Adrenal gland (tissue), 12 donors: Measurements from ENCODE around the gene SLC43A3. TPM values are rescaled to one million over a fixed set of nuclear protein-coding genes. Genes with fewer than 3 reads are reported as not detected.
A peak's percentile ranks its signal among the peaks of the same experiment; 100 is the strongest.
"Not testable (repeated sequence)": the region's sequence is repeated elsewhere in the genome, so short reads cannot be mapped to it uniquely, and the experiment has no call there.

ENCODE experiments used
- DNase-seq, 7 donors: peaks; one replicate each; pipeline ENCODE4 v3.0.0-alpha.2; 2019 to 2020
- H3K27ac ChIP-seq, 5 donors: fragments of 200-600 bp; sonication (generic) in 4 of 5; 1 replicate in 3 of 5; 2 replicates in 2 of 5; pipeline versions ENCODE4 v1.5.1 to v1.8.0; 2016 to 2020; ENCODE audit warnings: mild to moderate bottlenecking in 1 of 5
- H3K27me3 ChIP-seq: fragments of 200-600 bp; 2 replicates; pipeline ENCODE4 v1.8.0; 2021
- H3K36me3 ChIP-seq, 2 donors: fragments of 200-600 bp; replicated peaks in 1 of 2; 1 replicate in 1 of 2; 2 replicates in 1 of 2; pipeline versions ENCODE4 v1.5.1 to v1.8.0; 2018 to 2022
- H3K4me1 ChIP-seq, 2 donors: fragments of 200-600 bp; replicated peaks in 1 of 2; 1 replicate in 1 of 2; 2 replicates in 1 of 2; pipeline versions ENCODE4 v1.5.1 to v1.8.0; 2018 to 2021
- H3K4me3 ChIP-seq, 4 donors: fragments of 200-600 bp; sonication (generic) in 3 of 4; one replicate each; pipeline ENCODE4 v1.5.1; 2016 to 2018
- H3K9me3 ChIP-seq, 3 donors: fragments of 200-600 bp; sonication (generic) in 1 of 3; replicated peaks in 1 of 3; 1 replicate in 2 of 3; 2 replicates in 1 of 3; pipeline versions ENCODE4 v1.5.1 to v1.8.0; 2016 to 2021
- POLR2A ChIP-seq, 2 donors: fragments of 450-650 bp; IDR thresholded peaks; one replicate each; pipeline ENCODE4 v1.6.1; 2017; ENCODE audit warnings: antibody characterized with exemption in 2 of 2, mild to moderate bottlenecking in 2 of 2, moderate library complexity in 1 of 2
- WGBS, 4 donors: extraction: QIAGEN DNeasy Blood & Tissue Kit in 2 of 4; methylation state at CpG; one replicate each; pipeline versions ENCODE4 v1.1.5 to v1.1.7; 2013 to 2017; 5-methylcytosine and 5-hydroxymethylcytosine counted together
- intact Hi-C, 2 donors: fragments of 100-400 bp; cut with DNase I; formaldehyde crosslinking; loops; one replicate each; pipeline versions ENCODE4 v1.14.1 to v1.15.0; 2022 to 2023
- polyA plus RNA-seq, 3 donors: library from polyadenylated mRNA; stranded (reverse); fragments of 200-250 nt in 2 of 3; fragments of 350-450 nt in 1 of 3; fragmentation: Illumina TruSeq in 1 of 3; extraction: RNeasy Lipid Tissue Mini Kit (QIAGEN cat#74804) in 1 of 3; gene quantifications; one replicate each; pipeline ENCODE4 v1.2.3, GENCODE V29; 2013 to 2014
- total RNA-seq, 9 donors: library from RNA; depleted of rRNA in 4 of 9; stranded (reverse); fragments of >200 nt in 4 of 9; fragments of 120-200 nt in 1 of 9; fragmentation: NEBNext Ultra II Directional in 1 of 9; extraction: Animal tissue kit (Norgen Biotek cat#: 25700) in 1 of 9; gene quantifications; one replicate each; pipeline versions ENCODE4 v1.1.0 to v1.2.4, GENCODE V29; 2013 to 2023
- TF ChIP-seq, protein P1 (sequence below), 6 experiments: fragments of 450-650 bp in 4 of 6; fragments of 200-600 bp in 2 of 6; sonication (generic) in 1 of 6; IDR thresholded peaks; 1 replicate in 5 of 6; 2 replicates in 1 of 6; pipeline versions ENCODE4 v1.5.1 to v1.8.0; 2016 to 2021; ENCODE audit warnings: antibody characterized with exemption in 6 of 6, mild to moderate bottlenecking in 2 of 6, moderate library complexity in 1 of 6
- donor health status: healthy with polysubstance abuse.
- donor health status: Bipolar disorder and iron deficiency.
- donor health status: DM: yes; HTN: yes; CAD: no.
- donor health status: DM: no; HTN: no; CAD: no.
- donor health status: DM: no; HTN: no; CAD: no.
- donor health status: DM: yes; HTN: yes; CAD: no.

Gene SLC43A3
- total and polyA plus RNA-seq, 12 donors = 14.0 to 72.7 (median 27.3) TPM

DNA sequence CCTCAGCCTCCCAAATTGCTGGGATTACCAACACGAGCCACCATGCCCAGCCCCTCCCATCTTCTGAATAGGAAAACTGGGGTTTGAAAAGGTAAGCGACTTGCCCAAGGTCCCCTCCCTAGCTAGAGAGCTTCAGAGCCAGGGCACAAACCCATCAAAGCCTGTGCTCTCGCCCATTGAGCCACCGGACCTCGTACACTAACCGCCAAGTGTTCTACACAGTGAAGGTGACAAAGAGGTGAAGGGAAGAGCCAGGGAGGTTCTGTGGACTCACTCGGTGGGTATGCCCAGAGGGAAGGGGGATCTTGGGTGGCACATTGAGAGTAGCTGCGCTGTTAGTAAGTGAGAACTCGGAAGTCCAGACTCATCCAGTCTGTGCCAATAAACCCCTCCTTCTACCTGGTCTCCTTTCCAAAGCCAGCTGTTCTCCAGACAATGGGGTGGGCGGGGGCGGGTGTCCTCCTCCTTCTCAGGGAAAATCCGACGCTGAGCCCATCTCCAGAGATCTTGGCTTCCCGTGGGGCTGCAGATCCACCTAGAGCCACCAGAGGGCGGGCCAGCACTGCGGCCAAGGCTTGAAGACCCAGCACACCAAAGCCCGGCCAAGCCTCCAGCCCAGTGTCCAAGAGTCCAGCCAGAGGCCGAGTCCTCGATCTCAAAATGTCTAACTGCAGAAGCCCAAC is 30.2 kb upstream of the SLC43A3 start:
- Histone ChIP-seq H3K4me1 (peaks cover 19 to 32% of the 10 kb centered on the region in 2 donors), H3K9me3 (no peaks in the 10 kb centered on the region), H3K27me3 (peaks cover 26% of the 10 kb centered on the region), H3K27ac (no peak overlapping the region), H3K4me3 (no peak overlapping the region), H3K36me3 (no peaks in the 10 kb centered on the region)
- 5 to 10% (median 6%) methylated on average over 13 to 19 of the region's 19 CpGs for WGBS, 4 donors
- peak; percentile 88 to 96 (median 92) for DNase-seq
- TF ChIP-seq, protein P1, sequence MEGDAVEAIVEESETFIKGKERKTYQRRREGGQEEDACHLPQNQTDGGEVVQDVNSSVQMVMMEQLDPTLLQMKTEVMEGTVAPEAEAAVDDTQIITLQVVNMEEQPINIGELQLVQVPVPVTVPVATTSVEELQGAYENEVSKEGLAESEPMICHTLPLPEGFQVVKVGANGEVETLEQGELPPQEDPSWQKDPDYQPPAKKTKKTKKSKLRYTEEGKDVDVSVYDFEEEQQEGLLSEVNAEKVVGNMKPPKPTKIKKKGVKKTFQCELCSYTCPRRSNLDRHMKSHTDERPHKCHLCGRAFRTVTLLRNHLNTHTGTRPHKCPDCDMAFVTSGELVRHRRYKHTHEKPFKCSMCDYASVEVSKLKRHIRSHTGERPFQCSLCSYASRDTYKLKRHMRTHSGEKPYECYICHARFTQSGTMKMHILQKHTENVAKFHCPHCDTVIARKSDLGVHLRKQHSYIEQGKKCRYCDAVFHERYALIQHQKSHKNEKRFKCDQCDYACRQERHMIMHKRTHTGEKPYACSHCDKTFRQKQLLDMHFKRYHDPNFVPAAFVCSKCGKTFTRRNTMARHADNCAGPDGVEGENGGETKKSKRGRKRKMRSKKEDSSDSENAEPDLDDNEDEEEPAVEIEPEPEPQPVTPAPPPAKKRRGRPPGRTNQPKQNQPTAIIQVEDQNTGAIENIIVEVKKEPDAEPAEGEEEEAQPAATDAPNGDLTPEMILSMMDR (IDR thresholded peaks at IDR 0.05) = peak; percentile 91 to 100 (median 96)
- TF ChIP-seq POLR2A (IDR thresholded peaks at IDR 0.05) = no peak
- intact Hi-C loops = loop anchor here in 1 of 2 donors (10.0 kb wide), 1 partner anchor 112 kb away; no protein-coding TSS in a partner anchor

DNA sequence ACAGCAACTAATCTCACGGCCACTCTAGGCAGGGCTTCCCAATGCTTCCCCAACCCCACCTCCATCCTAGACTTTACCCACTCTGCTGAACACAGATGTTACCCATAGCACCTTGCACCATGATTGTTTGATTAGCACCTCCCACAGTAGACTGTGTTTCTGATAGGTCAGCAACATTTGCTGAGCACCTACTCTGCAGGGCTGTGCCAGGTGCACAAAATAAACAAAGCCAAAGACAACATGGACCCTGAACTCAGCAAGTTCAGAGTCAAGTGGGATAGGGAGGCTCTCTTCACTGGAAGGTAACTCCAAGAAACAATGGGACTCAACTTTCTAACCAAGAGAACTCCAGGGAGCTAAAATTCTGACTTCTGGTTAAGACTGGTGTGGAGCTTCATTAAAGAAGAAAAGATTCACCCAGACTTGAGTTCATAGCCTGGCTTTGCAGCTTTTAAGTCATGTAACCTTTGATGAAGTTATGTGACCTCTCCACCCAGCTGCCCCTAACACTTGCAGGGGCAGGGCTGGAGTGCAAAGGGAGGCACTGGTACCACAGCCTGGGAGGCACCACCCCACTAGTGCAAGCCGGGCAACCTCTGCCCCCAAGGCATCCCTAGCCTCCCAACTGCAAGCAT is 26.7 kb upstream of the SLC43A3 start:
- H3K36me3 ChIP-seq = no peaks in the 10 kb centered on the region
- 64 to 93% (median 83%) methylated on average over 1 to 2 of the region's 2 CpGs for WGBS, 4 donors
- no peak overlapping the region for H3K27ac ChIP-seq
- no peak for DNase-seq
- intact Hi-C loops = loop anchor here in 1 of 2 donors (10.0 kb wide), 1 partner anchor 109 kb away; no protein-coding TSS in a partner anchor
- H3K4me3 ChIP-seq = no peak overlapping the region
- no peaks in the 10 kb centered on the region for H3K9me3 ChIP-seq
- TF ChIP-seq POLR2A (IDR thresholded peaks at IDR 0.05) = no peak
- TF ChIP-seq, protein P1 (IDR thresholded peaks at IDR 0.05) = no peak
- H3K4me1 ChIP-seq = peaks cover 0 to 12% of the 10 kb centered on the region in 2 donors
- H3K27me3 ChIP-seq = peaks cover 5% of the 10 kb centered on the region

DNA sequence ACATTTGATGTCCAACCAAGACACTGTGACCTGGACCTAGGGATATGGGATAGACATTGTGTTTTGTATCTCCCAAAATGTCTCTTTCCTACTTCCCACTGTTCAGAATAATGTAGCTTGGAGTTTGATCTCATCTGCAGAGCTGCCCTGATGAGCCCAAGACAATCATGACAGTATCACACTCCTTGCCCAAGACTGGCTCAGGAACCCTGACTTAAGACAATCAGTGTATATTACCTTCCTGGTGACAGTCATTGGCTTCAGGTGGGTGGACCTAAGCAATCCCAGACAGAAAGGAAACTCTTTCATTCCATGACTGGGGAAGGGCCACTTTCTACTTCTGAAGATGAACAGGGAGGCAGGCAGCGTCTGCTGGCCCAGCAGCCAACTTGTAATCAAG is 19.1 kb upstream of the SLC43A3 start:
- H3K36me3 ChIP-seq = no peaks in the 10 kb centered on the region
- no peaks in the 10 kb centered on the region for H3K4me1 ChIP-seq
- no peak overlapping the region for H3K4me3 ChIP-seq
- H3K27me3 ChIP-seq = no peaks in the 10 kb centered on the region
- WGBS, 4 donors = 79 to 97% (median 97%) methylated on average over 1 of the region's 1 CpG; no CpG with 5 or more reads in 1 of the 4 donors
- no peaks in the 10 kb centered on the region for H3K9me3 ChIP-seq
- H3K27ac ChIP-seq = no peak overlapping the region
- no peak for DNase-seq
- intact Hi-C loops = no loop called here
- TF ChIP-seq POLR2A (IDR thresholded peaks at IDR 0.05) = no peak
- TF ChIP-seq, protein P1 (IDR thresholded peaks at IDR 0.05) = no peak

DNA sequence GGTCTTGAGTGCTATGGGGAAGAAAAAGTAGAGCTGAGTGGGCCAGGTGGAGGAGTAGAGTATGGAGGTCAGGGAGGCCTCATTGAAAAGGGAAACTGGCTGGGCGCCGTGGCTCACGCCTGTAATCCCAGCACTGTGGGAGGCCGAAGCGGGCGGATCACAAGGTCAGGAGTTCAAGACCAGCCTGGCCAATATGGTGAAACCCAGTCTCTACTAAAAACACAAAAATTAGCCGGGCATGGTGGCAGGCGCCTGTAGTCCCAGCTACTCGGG is 18.1 kb upstream of the SLC43A3 start:
- DNase-seq, intact Hi-C loops: not testable (repeated sequence)
- WGBS, 4 donors = 72 to 85% (median 79%) methylated on average over 8 to 9 of the region's 9 CpGs

More for the DNA sequence above, 18.1 kb upstream of the SLC43A3 start:
- H3K9me3 ChIP-seq, H3K4me3 ChIP-seq, H3K4me1 ChIP-seq, H3K27me3 ChIP-seq, H3K36me3 ChIP-seq, H3K27ac ChIP-seq: not testable (repeated sequence)
